HCT116 (cell line): ENCODE data around the gene BCAS4. TPM values are rescaled to one million over a fixed set of nuclear protein-coding genes. Genes with fewer than 3 reads are reported as not detected.

Experiments
- ATAC-seq: fragments of 200-7000 bp; cut with Tn5 transposase; 2 replicates; pipeline ENCODE4 v1.9.1; 2020; ENCODE audit warnings: mild to moderate bottlenecking, moderate library complexity
- BruUV-seq: library from RNA; stranded (reverse); fragments of 400-500 nt; replicated peaks from 2 replicates; lab custom pipeline; 2021; lab: Mats Ljungman, UMichigan
- CTCF ChIA-PET: fragments of 300-600 bp; sonication (Branson Sonifier 250); formaldehyde crosslinking; loops from one replicate; lab custom pipeline; 2021; ENCODE audit warnings: antibody characterized with exemption; lab: Charles Lee
- POLR2A ChIA-PET: fragments of 300-600, 350-600 bp; sonication (Branson Sonifier 250); formaldehyde crosslinking; loops from one replicate; lab custom pipeline; 2021; ENCODE audit warnings: antibody characterized with exemption; lab: Charles Lee
- RAD21 ChIA-PET, 2 experiments: fragments of 300-600 bp; sonication (Branson Sonifier 250); formaldehyde crosslinking; loops; one replicate each; lab custom pipeline; 2023; ENCODE audit warnings: low total read pairs in 2 of 2; ENCODE audit not compliant: uncharacterized antibody in 2 of 2, unreplicated experiment in 2 of 2, low non-redundant PET in 1 of 2; lab: Charles Lee
- DNase-seq: peaks from one replicate; pipeline ENCODE4 v3.0.0-alpha.2; 2010; ENCODE audit warnings: low read depth, low spot score
- H2AFZ ChIP-seq: fragments of 200-600 bp; shearing (Covaris generic), sonication (generic); 2 replicates; pipeline ENCODE4 v1.6.1; 2017; ENCODE audit warnings: low read depth, mixed run types, mixed read lengths, antibody characterized with exemption, low read length; ENCODE audit not compliant: poor library complexity, severe bottlenecking
- H3K27ac ChIP-seq: 2 replicates; pipeline ENCODE4 v1.5.1; 2012; ENCODE audit warnings: low read depth, low read length
- H3K27me3 ChIP-seq: fragments of 200-600 bp; sonication (generic); 2 replicates; pipeline ENCODE4 v1.6.1; 2016; ENCODE audit warnings: mixed run types, low read length, mixed read lengths; ENCODE audit not compliant: insufficient read depth
- H3K36me3 ChIP-seq, 2 experiments: fragments of 200-500 bp in 1 of 2; fragments of 200-600 bp in 1 of 2; sonication (Bioruptor generic) in 1 of 2; sonication (generic) in 1 of 2; 2 replicates each; pipeline versions ENCODE4 v1.5.1 to v1.6.1; 2014 to 2016; ENCODE audit warnings: low read length in 2 of 2, inconsistent platforms in 1 of 2, mixed read lengths in 1 of 2, mixed run types in 1 of 2; ENCODE audit not compliant: insufficient read depth in 2 of 2, control insufficient read depth in 1 of 2
- H3K4me1 ChIP-seq, 2 experiments: fragments of 200-600 bp in 1 of 2; sonication (generic) in 1 of 2; 2 replicates each; pipeline versions ENCODE4 v1.5.1 to v1.6.1; 2012 to 2017; ENCODE audit warnings: low read length in 2 of 2, inconsistent platforms in 1 of 2, mild to moderate bottlenecking in 1 of 2, mixed read lengths in 1 of 2, mixed run types in 1 of 2, moderate library complexity in 1 of 2; ENCODE audit not compliant: insufficient read depth in 2 of 2, control insufficient read depth in 1 of 2
- H3K4me2 ChIP-seq: fragments of 200-600 bp; sonication (generic); 2 replicates; pipeline ENCODE4 v1.6.1; 2017; ENCODE audit warnings: mixed run types, low read length, mixed read lengths
- H3K4me3 ChIP-seq, 2 experiments: fragments of 200-600 bp in 1 of 2; sonication (generic) in 1 of 2; replicated peaks in 1 of 2; 2 replicates each; pipeline ENCODE4 v1.5.1; 2011 to 2016; ENCODE audit warnings: low read length in 2 of 2, control low read depth in 1 of 2, low read depth in 1 of 2, mild to moderate bottlenecking in 1 of 2, mixed read lengths in 1 of 2, mixed run types in 1 of 2
- H3K79me2 ChIP-seq: fragments of 200-600 bp; sonication (generic); 2 replicates; pipeline ENCODE4 v1.6.1; 2017; ENCODE audit warnings: mild to moderate bottlenecking, mixed run types, low read length, moderate library complexity, mixed read lengths; ENCODE audit not compliant: insufficient read depth
- H3K9ac ChIP-seq: fragments of 200-600 bp; sonication (generic); 2 replicates; pipeline ENCODE4 v1.6.1; 2016; ENCODE audit warnings: low read length, mixed read lengths
- H3K9me2 ChIP-seq: fragments of 200-600 bp; sonication (generic), shearing (Covaris generic); 2 replicates; pipeline ENCODE4 v1.6.1; 2017; ENCODE audit warnings: mixed run types, mild to moderate bottlenecking, moderate library complexity; ENCODE audit not compliant: insufficient read depth
- H3K9me3 ChIP-seq, 2 experiments: fragments of 200-500 bp in 1 of 2; fragments of 200-600 bp in 1 of 2; sonication (Bioruptor generic) in 1 of 2; sonication (generic) in 1 of 2; 2 replicates each; pipeline ENCODE4 v1.6.1; 2014 to 2017; ENCODE audit warnings: low read length in 2 of 2, mixed read lengths in 2 of 2, inconsistent platforms in 1 of 2, low read depth in 1 of 2, mild to moderate bottlenecking in 1 of 2, mixed run types in 1 of 2, moderate library complexity in 1 of 2; ENCODE audit not compliant: control insufficient read depth in 1 of 2, insufficient read depth in 1 of 2
- H4K20me1 ChIP-seq: fragments of 200-600 bp; sonication (generic), shearing (Covaris generic); 2 replicates; pipeline ENCODE4 v1.6.1; 2017; ENCODE audit warnings: mixed run types, mild to moderate bottlenecking, moderate library complexity; ENCODE audit not compliant: insufficient read depth
- CBX3 ChIP-seq: IDR thresholded peaks from 2 replicates; pipeline ENCODE4 v1.6.1; 2012; ENCODE audit warnings: low read depth
- EZH2phosphoT487 ChIP-seq: fragments of 200-600 bp; IDR thresholded peaks from 2 replicates; pipeline ENCODE4 v1.6.1; 2018; ENCODE audit warnings: antibody characterized with exemption, borderline replicate concordance
- SIN3A ChIP-seq: IDR thresholded peaks from 2 replicates; pipeline ENCODE4 v1.6.1; 2012; ENCODE audit warnings: low read depth
- SP1 ChIP-seq: IDR thresholded peaks from 2 replicates; pipeline ENCODE4 v1.6.1; 2012; ENCODE audit warnings: low read depth
- SRF ChIP-seq: IDR thresholded peaks from 2 replicates; pipeline ENCODE4 v1.6.1; 2012; ENCODE audit warnings: low read depth
- intact Hi-C: fragments of 100-400 bp; cut with micrococcal nuclease; formaldehyde crosslinking; loops from 2 replicates; pipeline ENCODE4 v1.10.0; 2022
- total RNA-seq: library from RNA; stranded (reverse); gene quantifications from one replicate; pipeline ENCODE4 v1.2.1, GENCODE V29; 2021; ENCODE audit not compliant: unreplicated experiment
- TF ChIP-seq, protein P1 (sequence below): IDR thresholded peaks from 2 replicates; pipeline ENCODE4 v1.6.1; 2012; ENCODE audit warnings: low read depth
- TF ChIP-seq, protein P2 (sequence below): IDR thresholded peaks from 2 replicates; pipeline ENCODE4 v1.6.1; 2011; ENCODE audit warnings: mild to moderate bottlenecking, low read length, moderate library complexity; ENCODE audit not compliant: insufficient replicate concordance; ENCODE audit errors: extremely low read depth

Gene BCAS4
- total RNA-seq, 1 experiment from 2014 or later, result 18.9 TPM

DNA sequence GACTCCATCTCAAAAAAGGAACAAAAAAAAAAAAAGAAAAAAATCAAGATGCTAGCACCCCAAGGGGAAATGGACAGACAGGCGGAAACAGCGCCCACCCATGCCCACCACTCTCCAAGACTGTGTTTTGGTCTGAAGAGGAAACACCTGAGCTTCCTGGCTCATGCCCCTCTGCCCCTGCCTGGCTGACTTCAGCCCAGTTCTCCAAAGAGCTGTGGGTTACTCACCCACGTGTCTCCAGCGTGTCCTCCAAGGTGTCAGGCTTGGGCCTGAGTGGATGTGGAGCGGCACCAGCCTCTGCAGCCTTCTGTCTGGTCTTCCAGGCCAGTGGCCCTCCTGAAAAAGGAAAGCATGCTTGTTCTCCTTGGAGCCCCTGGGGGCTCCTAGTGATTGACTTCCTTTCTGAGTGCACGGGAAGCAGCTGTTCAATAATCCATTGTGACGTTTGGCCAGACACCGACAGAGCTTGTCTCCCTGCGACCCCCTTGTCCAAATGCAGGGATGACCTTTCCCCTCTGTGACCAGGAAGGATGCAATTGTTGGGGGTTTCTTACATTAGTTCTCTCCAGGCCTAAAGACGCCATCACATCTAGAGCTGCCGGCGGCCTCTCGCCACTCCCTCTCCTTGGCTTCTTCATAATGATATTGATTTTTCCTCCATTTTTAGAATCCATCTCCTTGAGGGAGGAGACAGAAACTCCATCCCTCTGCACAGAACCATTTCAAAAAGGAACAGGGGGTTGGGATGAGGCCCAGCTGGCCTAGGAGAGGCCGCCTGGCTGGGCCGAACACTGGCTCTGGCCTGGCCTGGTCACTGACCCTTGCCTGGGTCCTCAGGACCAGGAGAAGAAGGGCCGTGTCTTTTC is 77.9 kb downstream of the BCAS4 start:
- CTCF ChIA-PET, result no interaction called here

More for the DNA sequence above, 77.9 kb downstream of the BCAS4 start:
- intact Hi-C loops, result no loop called here
- no peak for TF ChIP-seq SRF
- no peak for TF ChIP-seq SP1
- TF ChIP-seq SIN3A, result no peak
- TF ChIP-seq, protein P1, sequence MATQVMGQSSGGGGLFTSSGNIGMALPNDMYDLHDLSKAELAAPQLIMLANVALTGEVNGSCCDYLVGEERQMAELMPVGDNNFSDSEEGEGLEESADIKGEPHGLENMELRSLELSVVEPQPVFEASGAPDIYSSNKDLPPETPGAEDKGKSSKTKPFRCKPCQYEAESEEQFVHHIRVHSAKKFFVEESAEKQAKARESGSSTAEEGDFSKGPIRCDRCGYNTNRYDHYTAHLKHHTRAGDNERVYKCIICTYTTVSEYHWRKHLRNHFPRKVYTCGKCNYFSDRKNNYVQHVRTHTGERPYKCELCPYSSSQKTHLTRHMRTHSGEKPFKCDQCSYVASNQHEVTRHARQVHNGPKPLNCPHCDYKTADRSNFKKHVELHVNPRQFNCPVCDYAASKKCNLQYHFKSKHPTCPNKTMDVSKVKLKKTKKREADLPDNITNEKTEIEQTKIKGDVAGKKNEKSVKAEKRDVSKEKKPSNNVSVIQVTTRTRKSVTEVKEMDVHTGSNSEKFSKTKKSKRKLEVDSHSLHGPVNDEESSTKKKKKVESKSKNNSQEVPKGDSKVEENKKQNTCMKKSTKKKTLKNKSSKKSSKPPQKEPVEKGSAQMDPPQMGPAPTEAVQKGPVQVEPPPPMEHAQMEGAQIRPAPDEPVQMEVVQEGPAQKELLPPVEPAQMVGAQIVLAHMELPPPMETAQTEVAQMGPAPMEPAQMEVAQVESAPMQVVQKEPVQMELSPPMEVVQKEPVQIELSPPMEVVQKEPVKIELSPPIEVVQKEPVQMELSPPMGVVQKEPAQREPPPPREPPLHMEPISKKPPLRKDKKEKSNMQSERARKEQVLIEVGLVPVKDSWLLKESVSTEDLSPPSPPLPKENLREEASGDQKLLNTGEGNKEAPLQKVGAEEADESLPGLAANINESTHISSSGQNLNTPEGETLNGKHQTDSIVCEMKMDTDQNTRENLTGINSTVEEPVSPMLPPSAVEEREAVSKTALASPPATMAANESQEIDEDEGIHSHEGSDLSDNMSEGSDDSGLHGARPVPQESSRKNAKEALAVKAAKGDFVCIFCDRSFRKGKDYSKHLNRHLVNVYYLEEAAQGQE, result no peak
- TF ChIP-seq CBX3, result no peak
- TF ChIP-seq, protein P2, sequence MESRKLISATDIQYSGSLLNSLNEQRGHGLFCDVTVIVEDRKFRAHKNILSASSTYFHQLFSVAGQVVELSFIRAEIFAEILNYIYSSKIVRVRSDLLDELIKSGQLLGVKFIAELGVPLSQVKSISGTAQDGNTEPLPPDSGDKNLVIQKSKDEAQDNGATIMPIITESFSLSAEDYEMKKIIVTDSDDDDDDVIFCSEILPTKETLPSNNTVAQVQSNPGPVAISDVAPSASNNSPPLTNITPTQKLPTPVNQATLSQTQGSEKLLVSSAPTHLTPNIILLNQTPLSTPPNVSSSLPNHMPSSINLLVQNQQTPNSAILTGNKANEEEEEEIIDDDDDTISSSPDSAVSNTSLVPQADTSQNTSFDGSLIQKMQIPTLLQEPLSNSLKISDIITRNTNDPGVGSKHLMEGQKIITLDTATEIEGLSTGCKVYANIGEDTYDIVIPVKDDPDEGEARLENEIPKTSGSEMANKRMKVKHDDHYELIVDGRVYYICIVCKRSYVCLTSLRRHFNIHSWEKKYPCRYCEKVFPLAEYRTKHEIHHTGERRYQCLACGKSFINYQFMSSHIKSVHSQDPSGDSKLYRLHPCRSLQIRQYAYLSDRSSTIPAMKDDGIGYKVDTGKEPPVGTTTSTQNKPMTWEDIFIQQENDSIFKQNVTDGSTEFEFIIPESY, result no peak
- TF ChIP-seq EZH2phosphoT487, result no peak
- Histone ChIP-seq H3K27me3 (no peaks in the 10 kb centered on the region), H3K4me2 (no peak overlapping the region), H3K79me2 (no peaks in the 10 kb centered on the region), H3K4me1 (no peaks in the 10 kb centered on the region), H3K9ac (no peak overlapping the region), H2AFZ (no peak overlapping the region), H3K9me3 (no peaks in the 10 kb centered on the region), H3K4me3 (no peak overlapping the region), H3K9me2 (no peaks in the 10 kb centered on the region), H3K27ac (no peak overlapping the region), H3K36me3 (no peaks in the 10 kb centered on the region), H4K20me1 (no peaks in the 10 kb centered on the region)
- ChIA-PET POLR2A (no interaction called here), RAD21 (no interaction called here)
- DNase-seq (no peak), ATAC-seq (no peak)
- BruUV-seq, result no TSS peak
